ENCODE data around the gene PARP8. TPM values are rescaled to one million over a fixed set of nuclear protein-coding genes. Genes with fewer than 3 reads are reported as not detected.

Gene PARP8
- total RNA-seq, 2 experiments from 2014 or later: 42.9 to 48.3 TPM

- intact Hi-C loops (cut with micrococcal nuclease): no loop called here
- CTCF ChIA-PET: no interaction called here
These were observed 197.2 kb downstream of the PARP8 start for GRCh38 chr5:50863534-50864170.

GRCh38 chr5:50864466-50864865 is 198.0 kb downstream of the PARP8 start:
- no peak for ATAC-seq
- Mint-ChIP-seq H3K27ac (no peak overlapping the region), H3K36me3 (ENCODE audit: low read depth) (no peaks in the 10 kb centered on the region), H3K4me1 (ENCODE audit: low read depth) (no peaks in the 10 kb centered on the region), H3K27me3 (peaks cover 25% of the 10 kb centered on the region), H3K9me3 (no peaks in the 10 kb centered on the region), H3K4me3 (no peak overlapping the region)
- POLR2A ChIA-PET: no interaction called here
- no peak for TF ChIP-seq CTCF (IDR thresholded peaks at IDR 0.05)
- intact Hi-C loops (cut with micrococcal nuclease): no loop called here
- CTCF ChIA-PET: no interaction called here
- DNase-seq: no peak

More at GRCh38 chr5:50863534-50864170, 197.2 kb downstream of the PARP8 start:
- Mint-ChIP-seq H3K9me3 (no peaks in the 10 kb centered on the region), H3K36me3 (ENCODE audit: low read depth) (no peaks in the 10 kb centered on the region), H3K27ac (no peak overlapping the region), H3K4me1 (ENCODE audit: low read depth) (no peaks in the 10 kb centered on the region), H3K27me3 (peaks cover 19% of the 10 kb centered on the region), H3K4me3 (no peak overlapping the region)
- no peak for DNase-seq
- POLR2A ChIA-PET: no interaction called here
- TF ChIP-seq CTCF (IDR thresholded peaks at IDR 0.05): no peak
- no peak for ATAC-seq

- Mint-ChIP-seq H3K4me1 (ENCODE audit: low read depth) (no peaks in the 10 kb centered on the region), H3K4me3 (no peak overlapping the region), H3K27me3 (peaks cover 27% of the 10 kb centered on the region), H3K27ac (no peak overlapping the region), H3K36me3 (ENCODE audit: low read depth) (no peaks in the 10 kb centered on the region), H3K9me3 (no peaks in the 10 kb centered on the region)
- POLR2A ChIA-PET: no interaction called here
- ATAC-seq (no peak), DNase-seq (no peak)
- CTCF ChIA-PET: no interaction called here
- TF ChIP-seq CTCF (IDR thresholded peaks at IDR 0.05): no peak
- intact Hi-C loops (cut with micrococcal nuclease): no loop called here
These were observed 200.0 kb downstream of the PARP8 start for GRCh38 chr5:50866415-50866814.

- TF ChIP-seq CTCF (IDR thresholded peaks at IDR 0.05): no peak
- intact Hi-C loops (cut with micrococcal nuclease): no loop called here
- Mint-ChIP-seq H3K4me3 (no peak overlapping the region), H3K9me3 (no peaks in the 10 kb centered on the region), H3K36me3 (ENCODE audit: low read depth) (no peaks in the 10 kb centered on the region), H3K27ac (no peak overlapping the region), H3K4me1 (ENCODE audit: low read depth) (no peaks in the 10 kb centered on the region), H3K27me3 (peaks cover 27% of the 10 kb centered on the region)
- ChIA-PET CTCF (interaction anchor here (1.0 kb wide), 1 partner anchor 14 kb away, joined by 3 read pairs; no protein-coding TSS in a partner anchor), POLR2A (no interaction called here)
- DNase-seq: no peak
- no peak for ATAC-seq
These were observed 200.7 kb downstream of the PARP8 start for GRCh38 chr5:50867140-50867539.

- DNase-seq: no peak
- CTCF ChIA-PET: no interaction called here
These were observed 207.3 kb downstream of the PARP8 start for GRCh38 chr5:50873595-50874277.

More at GRCh38 chr5:50873595-50874277, 207.3 kb downstream of the PARP8 start:
- H3K4me1 Mint-ChIP-seq (ENCODE audit: low read depth): peaks cover 12% of the 10 kb centered on the region
- no peak overlapping the region for H3K4me3 Mint-ChIP-seq
- no peaks in the 10 kb centered on the region for H3K36me3 Mint-ChIP-seq (ENCODE audit: low read depth)
- H3K27ac Mint-ChIP-seq: no peak overlapping the region
- intact Hi-C loops (cut with micrococcal nuclease): no loop called here
- POLR2A ChIA-PET: no interaction called here
- no peaks in the 10 kb centered on the region for H3K9me3 Mint-ChIP-seq
- TF ChIP-seq CTCF (IDR thresholded peaks at IDR 0.05): no peak
- peaks cover 14% of the 10 kb centered on the region for H3K27me3 Mint-ChIP-seq
- ATAC-seq: no peak
